HG02943 (cell line): ENCODE measurements around the gene KBTBD8.
A peak's percentile ranks its signal among the peaks of the same experiment; 100 is the strongest.

Experiments used
- ATAC-seq: cut with Tn5 transposase; IDR thresholded peaks from one replicate; pipeline ENCODE4 v1.9.1; 2021; ENCODE audit warnings: mild to moderate bottlenecking, low read depth, moderate library complexity; ENCODE audit not compliant: unreplicated experiment

KBTBD8 gene

GRCh38 chr3:66998113-66998903, at the start of gene KBTBD8:
Gene KBTBD8, plus strand, starts transcription at chr3:66998307. Its CDS starts 49 bp downstream, at chr3:66998356.
- ATAC-seq = peak; percentile 96

- no peak for ATAC-seq
Measured at GRCh38 chr3:66948838-66949237, 49.3 kb upstream of the KBTBD8 start.

- ATAC-seq = no peak
Measured at GRCh38 chr3:66949898-66950297, 48.2 kb upstream of the KBTBD8 start.

- no peak for ATAC-seq
Measured at GRCh38 chr3:66952357-66952756, 45.8 kb upstream of the KBTBD8 start.

- ATAC-seq = no peak
Measured at GRCh38 chr3:66953934-66954445, 44.1 kb upstream of the KBTBD8 start.

- no peak for ATAC-seq
Measured at GRCh38 chr3:66956742-66957141, 41.4 kb upstream of the KBTBD8 start.

GRCh38 chr3:66957367-66957766, 40.7 kb upstream of the KBTBD8 start:
- no peak for ATAC-seq

- no peak for ATAC-seq
Measured at GRCh38 chr3:66958067-66958466, 40.0 kb upstream of the KBTBD8 start.

- ATAC-seq = no peak
Measured at GRCh38 chr3:66962664-66963063, 35.4 kb upstream of the KBTBD8 start.

- ATAC-seq = no peak
Measured at GRCh38 chr3:66971245-66971644, 26.9 kb upstream of the KBTBD8 start.

- ATAC-seq = peak; percentile 100
Measured at GRCh38 chr3:66971891-66972551, 26.1 kb upstream of the KBTBD8 start.

- ATAC-seq = no peak
Measured at GRCh38 chr3:66980791-66981190, 17.3 kb upstream of the KBTBD8 start.

- no peak for ATAC-seq
Measured at GRCh38 chr3:66983101-66983500, 15.0 kb upstream of the KBTBD8 start.

- no peak for ATAC-seq
Measured at GRCh38 chr3:66985336-66985920, 12.7 kb upstream of the KBTBD8 start.

GRCh38 chr3:66986406-66986805, 11.7 kb upstream of the KBTBD8 start:
- no peak for ATAC-seq

GRCh38 chr3:66989241-66989640, 8.9 kb upstream of the KBTBD8 start:
- ATAC-seq = no peak

GRCh38 chr3:66989860-66990696, 8.0 kb upstream of the KBTBD8 start:
- peak; percentile 68 for ATAC-seq

GRCh38 chr3:66991459-66991858, 6.6 kb upstream of the KBTBD8 start:
- ATAC-seq = no peak

- ATAC-seq = no peak
Measured at GRCh38 chr3:66993082-66993481, 5.0 kb upstream of the KBTBD8 start.

GRCh38 chr3:66994588-66994987, 3.5 kb upstream of the KBTBD8 start:
- no peak for ATAC-seq

GRCh38 chr3:66996696-66997095, 1.4 kb upstream of the KBTBD8 start:
- no peak for ATAC-seq
